MCF 10A (cell line): ENCODE measurements around the gene KRTAP12-2. TPM values are rescaled to one million over a fixed set of nuclear protein-coding genes. Genes with fewer than 3 reads are reported as not detected.
"Not testable (repeated sequence)": the region's sequence is repeated elsewhere in the genome, so short reads cannot be mapped to it uniquely, and the experiment has no call there.

ENCODE experiments used
- BruUV-seq: library from RNA; stranded (reverse); fragments of 400-500 nt; replicated peaks from 2 replicates; lab custom pipeline; 2021; lab: Mats Ljungman, UMichigan
- CTCF ChIA-PET: fragments of 300-600 bp; sonication (Branson Sonifier 250); formaldehyde crosslinking; extraction: SDS; loops from one replicate; lab custom pipeline; 2021; ENCODE audit warnings: antibody characterized with exemption, inconsistent platforms; lab: Yijun Ruan, JAX
- POLR2A ChIA-PET: fragments of 300-600, 350-650 bp; sonication (Branson Sonifier 250); formaldehyde crosslinking; extraction: SDS; loops from one replicate; lab custom pipeline; 2020; ENCODE audit warnings: antibody characterized with exemption, inconsistent platforms; lab: Yijun Ruan, JAX
- DNase-seq: peaks from one replicate; pipeline ENCODE4 v3.0.0-alpha.2; 2018; ENCODE audit not compliant: unreplicated experiment
- H3K27ac Mint-ChIP-seq: one replicate; pipeline ENCODE4 v1.8.0; 2022; ENCODE audit warnings: mild to moderate bottlenecking, low read depth, mixed read lengths; ENCODE audit not compliant: unreplicated experiment
- H3K27me3 Mint-ChIP-seq: one replicate; pipeline ENCODE4 v1.8.0; 2022; ENCODE audit warnings: mixed read lengths; ENCODE audit not compliant: insufficient read depth, unreplicated experiment
- H3K36me3 Mint-ChIP-seq: one replicate; pipeline ENCODE4 v1.8.0; 2022; ENCODE audit warnings: mild to moderate bottlenecking, moderate library complexity, mixed read lengths; ENCODE audit not compliant: insufficient read depth, unreplicated experiment
- H3K4me1 Mint-ChIP-seq: one replicate; pipeline ENCODE4 v1.8.0; 2022; ENCODE audit warnings: mixed read lengths; ENCODE audit not compliant: insufficient read depth, unreplicated experiment
- H3K4me3 Mint-ChIP-seq: one replicate; pipeline ENCODE4 v1.8.0; 2022; ENCODE audit warnings: mild to moderate bottlenecking, moderate library complexity, mixed read lengths; ENCODE audit not compliant: unreplicated experiment
- H3K9me3 Mint-ChIP-seq: one replicate; pipeline ENCODE4 v1.8.0; 2022; ENCODE audit warnings: mixed read lengths; ENCODE audit not compliant: unreplicated experiment
- intact Hi-C: fragments of 100-400 bp; cut with micrococcal nuclease; formaldehyde crosslinking; loops from 2 replicates; pipeline ENCODE4 v1.14.1; 2022
- total RNA-seq: library from RNA; stranded (reverse); gene quantifications from 2 replicates; pipeline ENCODE4 v1.2.3, GENCODE V29; 2022
- TF ChIP-seq, protein P1 (sequence below): fragments of 200-600 bp; IDR thresholded peaks from one replicate; pipeline ENCODE4 v1.8.0; 2022; ENCODE audit warnings: antibody characterized with exemption, mild to moderate bottlenecking; ENCODE audit not compliant: unreplicated experiment

KRTAP12-2 gene
- total RNA-seq, 1 experiment from 2014 or later = not detected

DNA sequence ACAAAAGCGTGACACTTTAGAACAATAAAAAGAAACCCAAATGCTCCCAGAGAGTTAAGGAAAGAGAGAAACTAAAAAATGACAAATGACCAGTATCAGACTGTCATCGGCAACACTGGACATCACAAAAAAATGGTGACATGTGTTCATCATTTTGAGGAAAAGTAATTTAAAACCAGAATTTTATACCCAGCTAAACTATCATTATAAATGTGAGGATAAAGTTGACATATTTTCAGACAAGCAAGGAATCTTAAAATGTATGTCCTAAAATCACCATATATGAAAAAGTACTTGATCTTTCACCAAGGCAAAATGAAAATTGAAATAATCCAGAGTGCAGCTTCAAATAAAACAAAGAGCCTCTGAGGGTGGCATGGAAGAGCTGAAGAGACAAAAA lies 21.8 kb downstream of the KRTAP12-2 start:
- H3K4me1 Mint-ChIP-seq = no peaks in the 10 kb centered on the region
- H3K36me3 Mint-ChIP-seq = no peaks in the 10 kb centered on the region
- no peak for DNase-seq
- BruUV-seq = no TSS peak
- H3K27ac Mint-ChIP-seq = no peak overlapping the region
- ChIA-PET CTCF (interaction anchor here (0.9 kb wide), 1 partner anchor 97 kb away, joined by 3 read pairs; no protein-coding TSS in a partner anchor), POLR2A (no interaction called here)
- H3K9me3 Mint-ChIP-seq = peaks cover 32% of the 10 kb centered on the region
- intact Hi-C loops = no loop called here
- H3K4me3 Mint-ChIP-seq = no peak overlapping the region
- TF ChIP-seq, protein P1, sequence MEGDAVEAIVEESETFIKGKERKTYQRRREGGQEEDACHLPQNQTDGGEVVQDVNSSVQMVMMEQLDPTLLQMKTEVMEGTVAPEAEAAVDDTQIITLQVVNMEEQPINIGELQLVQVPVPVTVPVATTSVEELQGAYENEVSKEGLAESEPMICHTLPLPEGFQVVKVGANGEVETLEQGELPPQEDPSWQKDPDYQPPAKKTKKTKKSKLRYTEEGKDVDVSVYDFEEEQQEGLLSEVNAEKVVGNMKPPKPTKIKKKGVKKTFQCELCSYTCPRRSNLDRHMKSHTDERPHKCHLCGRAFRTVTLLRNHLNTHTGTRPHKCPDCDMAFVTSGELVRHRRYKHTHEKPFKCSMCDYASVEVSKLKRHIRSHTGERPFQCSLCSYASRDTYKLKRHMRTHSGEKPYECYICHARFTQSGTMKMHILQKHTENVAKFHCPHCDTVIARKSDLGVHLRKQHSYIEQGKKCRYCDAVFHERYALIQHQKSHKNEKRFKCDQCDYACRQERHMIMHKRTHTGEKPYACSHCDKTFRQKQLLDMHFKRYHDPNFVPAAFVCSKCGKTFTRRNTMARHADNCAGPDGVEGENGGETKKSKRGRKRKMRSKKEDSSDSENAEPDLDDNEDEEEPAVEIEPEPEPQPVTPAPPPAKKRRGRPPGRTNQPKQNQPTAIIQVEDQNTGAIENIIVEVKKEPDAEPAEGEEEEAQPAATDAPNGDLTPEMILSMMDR = no peak
- H3K27me3 Mint-ChIP-seq = peaks cover 30% of the 10 kb centered on the region

DNA sequence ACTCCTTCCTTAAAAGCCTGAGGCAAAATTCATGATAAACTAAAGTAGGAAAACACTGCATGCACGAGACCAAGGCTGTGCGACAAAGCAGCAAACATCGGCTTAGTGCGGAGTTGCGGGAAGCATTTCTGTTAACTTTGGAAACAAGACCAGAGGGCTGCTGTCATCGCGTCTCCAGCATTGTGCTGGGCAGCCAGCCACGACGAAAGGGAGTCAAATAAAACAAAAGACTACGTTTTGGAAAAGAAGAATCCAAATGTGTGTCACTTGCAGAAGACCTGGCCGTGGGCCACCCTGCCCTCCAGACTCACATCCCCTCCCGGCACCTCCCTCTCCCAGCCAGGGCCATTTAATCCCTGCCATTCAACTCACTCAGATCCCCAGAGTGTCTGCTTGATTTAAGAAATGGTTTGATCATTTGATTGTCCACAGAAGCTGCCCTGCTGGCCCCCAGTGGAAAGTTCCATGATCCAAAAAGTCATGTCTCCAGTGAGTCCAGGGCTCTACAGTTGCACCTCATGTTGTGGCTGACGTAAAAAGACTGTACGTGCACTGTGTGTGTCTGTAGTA lies 22.9 kb downstream of the KRTAP12-2 start:
- Mint-ChIP-seq H3K36me3 (no peaks in the 10 kb centered on the region), H3K4me1 (no peaks in the 10 kb centered on the region), H3K9me3 (peaks cover 34% of the 10 kb centered on the region), H3K27me3 (peaks cover 39% of the 10 kb centered on the region), H3K4me3 (no peak overlapping the region), H3K27ac (no peak overlapping the region)
- TF ChIP-seq, protein P1 = no peak
- POLR2A ChIA-PET = no interaction called here
- CTCF ChIA-PET = no interaction called here
- no TSS peak for BruUV-seq
- DNase-seq = no peak
- intact Hi-C loops = no loop called here

DNA sequence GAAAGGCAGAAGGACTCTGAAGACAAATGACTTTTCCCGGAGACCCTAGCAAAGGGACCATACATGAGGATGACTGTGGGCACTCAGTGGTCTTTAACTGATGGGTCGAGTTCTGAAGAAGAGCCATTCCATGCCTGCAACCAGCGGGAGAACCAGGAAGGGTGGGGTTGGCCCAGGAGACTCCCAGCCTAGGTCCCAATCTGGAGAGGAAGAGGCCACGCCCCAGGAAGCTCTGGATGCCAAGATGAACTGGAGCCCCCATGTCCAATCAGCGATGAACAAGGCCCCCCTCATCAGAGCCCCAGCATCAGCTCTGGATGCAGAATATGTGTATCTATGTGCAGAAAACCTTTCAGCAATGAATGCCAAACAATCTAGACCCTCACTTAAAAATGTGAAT lies 26.0 kb downstream of the KRTAP12-2 start:
- TF ChIP-seq, protein P1 = no peak
- Mint-ChIP-seq H3K36me3 (no peaks in the 10 kb centered on the region), H3K27ac (no peak overlapping the region), H3K4me3 (no peak overlapping the region), H3K27me3 (peaks cover 39% of the 10 kb centered on the region), H3K9me3 (peaks cover 34% of the 10 kb centered on the region), H3K4me1 (no peaks in the 10 kb centered on the region)
- no peak for DNase-seq
- BruUV-seq = no TSS peak
- CTCF ChIA-PET = no interaction called here
- POLR2A ChIA-PET = no interaction called here
- intact Hi-C loops = no loop called here

DNA sequence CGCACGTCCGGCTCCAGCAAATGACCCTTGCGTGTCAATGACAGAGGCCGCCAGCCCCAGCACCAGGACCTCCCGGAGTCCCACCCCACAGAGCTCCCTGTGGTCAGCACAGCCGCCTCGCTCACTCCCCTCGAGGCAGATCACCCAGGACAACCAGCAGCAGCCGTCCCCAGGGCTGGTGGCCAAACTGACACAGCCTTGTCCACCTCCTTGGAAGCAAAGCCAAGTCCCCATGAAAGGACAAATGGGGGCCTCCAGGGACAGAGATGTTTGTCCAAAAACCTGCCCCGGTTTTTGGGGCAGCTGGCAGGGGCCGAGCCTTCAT lies 27.4 kb downstream of the KRTAP12-2 start:
- TF ChIP-seq, protein P1 = no peak

DNA sequence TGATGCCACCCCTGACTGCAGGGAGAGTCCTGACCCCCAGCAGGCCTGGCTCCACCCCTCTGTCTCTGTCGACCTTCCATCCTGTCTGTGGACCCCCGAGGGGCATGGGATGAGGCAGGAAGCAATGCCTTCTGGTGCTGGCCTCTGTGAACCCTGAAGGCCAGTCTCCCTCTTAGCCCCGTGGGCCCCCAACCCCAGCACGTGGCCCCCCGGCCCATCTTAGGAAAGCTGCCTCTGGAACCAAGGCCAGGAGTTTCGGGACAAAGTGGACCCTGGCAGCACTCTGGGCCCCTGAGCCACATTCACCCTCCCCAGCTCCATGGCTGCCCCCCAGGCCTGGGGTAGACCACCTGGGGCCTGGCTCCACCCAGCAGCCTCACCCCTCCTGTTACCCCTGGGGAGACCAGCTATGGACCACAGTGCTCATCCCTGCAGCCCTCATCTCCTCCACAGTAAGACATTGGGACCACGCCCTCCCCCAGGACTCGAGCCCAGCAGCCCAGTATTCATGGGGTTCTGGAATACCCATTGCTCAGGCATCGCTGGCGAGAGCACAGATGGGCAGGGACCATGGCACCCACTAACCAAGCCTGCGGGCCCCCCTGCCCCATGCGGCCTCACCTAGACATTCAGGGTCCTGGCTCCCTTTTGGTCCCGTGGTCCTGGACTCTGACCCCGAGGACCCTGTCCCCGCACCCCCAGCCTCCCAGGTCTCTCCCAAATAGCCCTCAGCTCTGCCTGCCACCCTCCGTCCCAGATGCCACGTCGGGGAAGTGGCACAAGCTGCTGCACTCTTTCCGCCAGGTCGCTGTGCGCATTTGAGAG lies 28.0 kb downstream of the KRTAP12-2 start:
- H3K4me1 Mint-ChIP-seq, intact Hi-C loops, CTCF ChIA-PET, POLR2A ChIA-PET, H3K27ac Mint-ChIP-seq, DNase-seq, H3K4me3 Mint-ChIP-seq, H3K36me3 Mint-ChIP-seq, BruUV-seq: not testable (repeated sequence)
- peaks cover 57% of the 10 kb centered on the region for H3K27me3 Mint-ChIP-seq
- peaks cover 25% of the 10 kb centered on the region for H3K9me3 Mint-ChIP-seq

More for the DNA sequence above, 27.4 kb downstream of the KRTAP12-2 start:
- Mint-ChIP-seq H3K4me1 (no peaks in the 10 kb centered on the region), H3K27me3 (peaks cover 51% of the 10 kb centered on the region), H3K36me3 (no peaks in the 10 kb centered on the region), H3K27ac (no peak overlapping the region), H3K9me3 (peaks cover 26% of the 10 kb centered on the region), H3K4me3 (no peak overlapping the region)
- ChIA-PET POLR2A (no interaction called here), CTCF (no interaction called here)
- no peak for DNase-seq
- intact Hi-C loops = no loop called here
- BruUV-seq = no TSS peak

DNA sequence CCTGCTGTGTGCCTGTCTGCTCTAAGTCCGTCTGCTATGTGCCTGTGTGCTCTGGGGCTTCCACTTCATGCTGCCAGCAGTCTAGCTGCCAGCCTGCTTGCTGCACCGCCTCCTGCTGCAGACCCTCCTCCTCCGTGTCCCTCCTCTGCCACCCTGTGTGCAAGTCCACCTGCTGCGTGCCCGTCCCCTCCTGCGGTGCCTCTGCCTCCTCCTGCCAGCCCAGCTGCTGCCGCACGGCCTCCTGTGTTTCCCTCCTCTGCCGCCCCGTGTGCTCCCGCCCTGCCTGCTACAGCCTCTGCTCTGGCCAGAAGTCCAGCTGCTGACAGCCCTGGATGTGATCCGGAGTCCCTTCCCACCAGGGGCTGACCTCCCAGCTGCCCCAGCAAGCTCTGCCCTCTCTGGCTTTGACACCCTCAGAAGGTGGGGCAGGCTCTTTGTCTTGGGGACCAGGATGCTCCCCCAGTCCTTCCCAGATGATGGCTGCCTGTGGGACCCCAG lies 28.8 kb downstream of the KRTAP12-2 start:
- H3K4me3 Mint-ChIP-seq, H3K4me1 Mint-ChIP-seq, H3K36me3 Mint-ChIP-seq, intact Hi-C loops, DNase-seq, POLR2A ChIA-PET, H3K27ac Mint-ChIP-seq, BruUV-seq, CTCF ChIA-PET: not testable (repeated sequence)
- Mint-ChIP-seq H3K9me3 (peaks cover 31% of the 10 kb centered on the region), H3K27me3 (peaks cover 63% of the 10 kb centered on the region)
